Measurements from ENCODE around the gene ILDR2.
A peak's percentile ranks its signal among the peaks of the same experiment; 100 is the strongest.

Gene ILDR2, protein sequence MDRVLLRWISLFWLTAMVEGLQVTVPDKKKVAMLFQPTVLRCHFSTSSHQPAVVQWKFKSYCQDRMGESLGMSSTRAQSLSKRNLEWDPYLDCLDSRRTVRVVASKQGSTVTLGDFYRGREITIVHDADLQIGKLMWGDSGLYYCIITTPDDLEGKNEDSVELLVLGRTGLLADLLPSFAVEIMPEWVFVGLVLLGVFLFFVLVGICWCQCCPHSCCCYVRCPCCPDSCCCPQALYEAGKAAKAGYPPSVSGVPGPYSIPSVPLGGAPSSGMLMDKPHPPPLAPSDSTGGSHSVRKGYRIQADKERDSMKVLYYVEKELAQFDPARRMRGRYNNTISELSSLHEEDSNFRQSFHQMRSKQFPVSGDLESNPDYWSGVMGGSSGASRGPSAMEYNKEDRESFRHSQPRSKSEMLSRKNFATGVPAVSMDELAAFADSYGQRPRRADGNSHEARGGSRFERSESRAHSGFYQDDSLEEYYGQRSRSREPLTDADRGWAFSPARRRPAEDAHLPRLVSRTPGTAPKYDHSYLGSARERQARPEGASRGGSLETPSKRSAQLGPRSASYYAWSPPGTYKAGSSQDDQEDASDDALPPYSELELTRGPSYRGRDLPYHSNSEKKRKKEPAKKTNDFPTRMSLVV

DNA sequence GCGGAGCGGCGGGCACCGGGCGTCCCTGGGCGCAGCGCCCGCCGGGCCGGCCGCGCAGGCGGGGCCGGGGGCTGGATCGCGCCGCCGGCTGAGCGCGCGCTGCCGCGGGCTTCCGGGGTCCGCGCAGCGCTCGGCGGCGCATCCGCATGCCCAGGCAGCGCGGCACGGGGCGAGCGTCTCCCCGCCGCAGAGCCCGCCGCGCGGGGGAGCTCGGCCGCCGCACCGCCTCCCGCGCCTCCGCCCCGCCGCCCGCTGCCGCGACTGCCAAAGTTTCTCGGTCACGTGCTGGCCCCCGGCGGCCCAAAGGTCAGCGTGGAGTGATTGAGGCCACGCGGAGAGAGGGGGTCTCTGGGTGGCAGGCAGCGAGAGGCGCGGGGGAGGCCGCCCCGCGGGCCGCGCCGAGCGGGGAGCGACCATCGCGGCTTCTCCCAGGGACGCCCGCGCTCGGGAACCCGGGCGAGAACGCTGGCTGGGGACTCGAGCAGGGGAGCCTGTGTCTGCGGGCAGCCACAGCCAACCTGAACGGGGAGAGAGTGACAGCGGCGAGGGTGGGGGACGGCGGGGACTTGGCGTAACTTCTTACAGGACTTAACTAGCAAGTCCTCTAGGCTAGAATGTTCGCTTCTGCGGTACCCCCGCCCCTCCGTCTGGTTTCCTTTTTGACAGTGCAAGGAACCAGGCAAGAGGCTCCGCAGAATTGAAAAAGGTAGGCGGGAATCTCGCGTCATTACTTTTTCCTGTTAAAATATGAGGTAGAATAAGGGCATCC is at the start of gene ILDR2:
ILDR2 (minus strand) TSS at position 180 of the 769 bp plus-strand sequence. CDS start 272 bp downstream, outside the sequence.
- H2AFZ ChIP-seq (ENCODE audit: low read length): peak within 1 kb of the TSS; percentile 68; the same call in 1 of the 2 replicates
- TF ChIP-seq, protein P1, sequence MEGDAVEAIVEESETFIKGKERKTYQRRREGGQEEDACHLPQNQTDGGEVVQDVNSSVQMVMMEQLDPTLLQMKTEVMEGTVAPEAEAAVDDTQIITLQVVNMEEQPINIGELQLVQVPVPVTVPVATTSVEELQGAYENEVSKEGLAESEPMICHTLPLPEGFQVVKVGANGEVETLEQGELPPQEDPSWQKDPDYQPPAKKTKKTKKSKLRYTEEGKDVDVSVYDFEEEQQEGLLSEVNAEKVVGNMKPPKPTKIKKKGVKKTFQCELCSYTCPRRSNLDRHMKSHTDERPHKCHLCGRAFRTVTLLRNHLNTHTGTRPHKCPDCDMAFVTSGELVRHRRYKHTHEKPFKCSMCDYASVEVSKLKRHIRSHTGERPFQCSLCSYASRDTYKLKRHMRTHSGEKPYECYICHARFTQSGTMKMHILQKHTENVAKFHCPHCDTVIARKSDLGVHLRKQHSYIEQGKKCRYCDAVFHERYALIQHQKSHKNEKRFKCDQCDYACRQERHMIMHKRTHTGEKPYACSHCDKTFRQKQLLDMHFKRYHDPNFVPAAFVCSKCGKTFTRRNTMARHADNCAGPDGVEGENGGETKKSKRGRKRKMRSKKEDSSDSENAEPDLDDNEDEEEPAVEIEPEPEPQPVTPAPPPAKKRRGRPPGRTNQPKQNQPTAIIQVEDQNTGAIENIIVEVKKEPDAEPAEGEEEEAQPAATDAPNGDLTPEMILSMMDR (IDR thresholded peaks at IDR 0.05; ENCODE audit: low read length): no peak
- TF ChIP-seq EZH2 (IDR thresholded peaks at IDR 0.05; ENCODE audit: borderline replicate concordance, low read length): no peak
- no peak within 1 kb of the TSS for H3K27ac ChIP-seq (ENCODE audit: low read depth, low read length, poor library complexity, severe bottlenecking)

DNA sequence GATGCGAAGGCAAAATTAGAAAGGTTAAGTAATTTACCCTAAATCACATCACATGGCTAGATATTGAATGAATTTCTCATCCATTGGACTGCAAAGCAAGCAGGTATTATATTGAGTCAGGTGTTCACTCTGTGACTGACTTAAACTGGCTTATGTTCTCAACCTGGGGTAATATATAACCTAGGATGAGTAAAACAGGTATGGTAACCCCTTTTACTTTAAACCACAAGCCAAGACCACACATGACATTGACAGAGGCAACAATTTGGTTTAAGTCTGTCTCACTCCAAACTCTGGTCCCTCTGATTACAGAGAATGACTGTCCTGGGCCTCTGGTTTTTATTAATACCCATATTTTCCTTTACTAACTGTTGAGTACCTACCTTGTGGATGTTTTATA is 47.0 kb upstream of the ILDR2 start:
- Histone ChIP-seq H3K36me3 (ENCODE audit: insufficient read depth, low read length) (no peaks in the 10 kb centered on the region), H3K4me3 (ENCODE audit: low read depth, low read length, poor library complexity, severe bottlenecking) (no peak overlapping the region), H3K27me3 (ENCODE audit: insufficient read depth, low read length) (no peaks in the 10 kb centered on the region), H3K9me2 (ENCODE audit: low read depth, low read length) (no peaks in the 10 kb centered on the region), H3K27ac (ENCODE audit: low read depth, low read length, poor library complexity, severe bottlenecking) (no peak overlapping the region), H3K4me1 (ENCODE audit: insufficient read depth, low read length, severe bottlenecking) (no peaks in the 10 kb centered on the region), H3K9ac (ENCODE audit: low read length) (no peak overlapping the region), H3F3A (ENCODE audit: insufficient read depth, low read length) (no peaks in the 10 kb centered on the region), H2AFZ (ENCODE audit: low read length) (no peak overlapping the region), H3K4me2 (ENCODE audit: low read length) (no peak overlapping the region), H3K79me2 (ENCODE audit: insufficient read depth, low read length) (no peaks in the 10 kb centered on the region), H3K9me3 (ENCODE audit: low read length) (no peaks in the 10 kb centered on the region), H4K20me1 (ENCODE audit: insufficient read depth, low read length) (no peaks in the 10 kb centered on the region)
- no peak for TF ChIP-seq EZH2 (IDR thresholded peaks at IDR 0.05; ENCODE audit: borderline replicate concordance, low read length)
- TF ChIP-seq, protein P1 (IDR thresholded peaks at IDR 0.05; ENCODE audit: low read length): no peak

More for the DNA sequence above, at the start of gene ILDR2:
- peaks cover 6% of the 10 kb centered on the region for H3K4me1 ChIP-seq (ENCODE audit: insufficient read depth, low read length, severe bottlenecking)
- no peaks in the 10 kb centered on the region for H3K79me2 ChIP-seq (ENCODE audit: insufficient read depth, low read length)
- H3K9ac ChIP-seq (ENCODE audit: low read length): peak within 1 kb of the TSS; percentile 63
- H4K20me1 ChIP-seq (ENCODE audit: insufficient read depth, low read length): no peaks in the 10 kb centered on the region
- H3K4me3 ChIP-seq (ENCODE audit: low read depth, low read length, poor library complexity, severe bottlenecking): peak within 1 kb of the TSS; percentile 65
- no peaks in the 10 kb centered on the region for H3K9me2 ChIP-seq (ENCODE audit: low read depth, low read length)
- H3K36me3 ChIP-seq (ENCODE audit: insufficient read depth, low read length): no peaks in the 10 kb centered on the region
- H3K4me2 ChIP-seq (ENCODE audit: low read length): peak within 1 kb of the TSS; percentile 78
- H3K27me3 ChIP-seq (ENCODE audit: insufficient read depth, low read length): no peaks in the 10 kb centered on the region
- H3F3A ChIP-seq (ENCODE audit: insufficient read depth, low read length): no peaks in the 10 kb centered on the region
- no peaks in the 10 kb centered on the region for H3K9me3 ChIP-seq (ENCODE audit: low read length)

DNA sequence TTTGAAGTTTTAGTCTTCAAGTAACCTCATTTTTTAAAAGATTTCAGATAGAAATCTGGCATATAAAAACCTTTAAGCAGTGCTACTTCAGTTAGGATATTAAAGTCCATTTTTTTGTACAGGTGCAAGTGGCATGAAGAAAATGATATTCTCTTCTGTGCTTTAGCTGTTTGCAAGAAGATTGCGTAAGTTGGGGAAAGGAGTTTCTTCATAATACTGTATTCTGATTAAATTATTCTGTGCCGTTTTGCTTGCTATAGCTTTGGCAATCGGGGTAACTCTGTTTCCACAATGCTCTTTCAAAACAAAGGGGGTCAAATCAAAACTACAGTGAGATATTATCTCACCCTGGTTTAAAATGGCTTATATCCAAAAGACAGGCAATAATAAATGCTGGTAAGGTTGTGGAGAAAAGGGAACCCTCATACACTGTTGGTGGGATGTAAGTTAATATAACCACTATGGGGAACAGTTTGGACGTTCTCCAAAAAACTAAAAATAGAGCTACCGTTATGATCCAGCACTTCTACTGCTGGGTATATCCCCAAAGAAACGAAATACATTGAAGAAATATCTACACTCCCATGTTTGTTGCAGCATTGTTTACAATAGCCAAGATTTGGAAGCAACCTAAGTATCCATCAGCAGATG is 40.9 kb upstream of the ILDR2 start:
- Histone ChIP-seq H3K4me2 (ENCODE audit: low read length) (no peak overlapping the region), H3K9ac (ENCODE audit: low read length) (no peak overlapping the region), H3K27me3 (ENCODE audit: insufficient read depth, low read length) (no peaks in the 10 kb centered on the region; the same call in 1 of the 2 replicates), H4K20me1 (ENCODE audit: insufficient read depth, low read length) (no peaks in the 10 kb centered on the region), H3K4me1 (ENCODE audit: insufficient read depth, low read length, severe bottlenecking) (no peaks in the 10 kb centered on the region), H3K36me3 (ENCODE audit: insufficient read depth, low read length) (no peaks in the 10 kb centered on the region), H2AFZ (ENCODE audit: low read length) (no peak overlapping the region), H3K79me2 (ENCODE audit: insufficient read depth, low read length) (no peaks in the 10 kb centered on the region), H3K4me3 (ENCODE audit: low read depth, low read length, poor library complexity, severe bottlenecking) (no peak overlapping the region), H3K27ac (ENCODE audit: low read depth, low read length, poor library complexity, severe bottlenecking) (no peak overlapping the region), H3K9me2 (ENCODE audit: low read depth, low read length) (no peaks in the 10 kb centered on the region), H3K9me3 (ENCODE audit: low read length) (no peaks in the 10 kb centered on the region), H3F3A (ENCODE audit: insufficient read depth, low read length) (no peaks in the 10 kb centered on the region)
- TF ChIP-seq, protein P1 (IDR thresholded peaks at IDR 0.05; ENCODE audit: low read length): no peak
- no peak for TF ChIP-seq EZH2 (IDR thresholded peaks at IDR 0.05; ENCODE audit: borderline replicate concordance, low read length)
